Nephron progenitor cell (in vitro differentiated cells): ENCODE measurements around the gene KIF27.
A peak's percentile ranks its signal among the peaks of the same experiment; 100 is the strongest.
"Not testable (repeated sequence)": the region's sequence is repeated elsewhere in the genome, so short reads cannot be mapped to it uniquely, and the experiment has no call there.

Source experiments
- DNase-seq: peaks from one replicate; pipeline ENCODE4 v3.0.0; 2021
- H3K27ac Mint-ChIP-seq: 2 replicates; pipeline ENCODE4 v1.8.0; 2021; ENCODE audit warnings: mild to moderate bottlenecking, moderate library complexity, mixed read lengths
- H3K27me3 Mint-ChIP-seq: 2 replicates; pipeline ENCODE4 v1.8.0; 2021; ENCODE audit warnings: mild to moderate bottlenecking, low read depth, mixed read lengths; ENCODE audit not compliant: poor library complexity
- H3K36me3 Mint-ChIP-seq: 2 replicates; pipeline ENCODE4 v1.8.0; 2021; ENCODE audit warnings: low read depth, mixed read lengths
- H3K4me1 Mint-ChIP-seq: 2 replicates; pipeline ENCODE4 v1.8.0; 2021; ENCODE audit warnings: mixed read lengths
- H3K4me3 Mint-ChIP-seq: 2 replicates; pipeline ENCODE4 v1.8.0; 2021; ENCODE audit warnings: mild to moderate bottlenecking, moderate library complexity, mixed read lengths
- H3K9me3 Mint-ChIP-seq: 2 replicates; pipeline ENCODE4 v1.8.0; 2021; ENCODE audit warnings: mild to moderate bottlenecking, moderate library complexity, mixed read lengths
- TF ChIP-seq, protein P1 (sequence below): fragments of 200-600 bp; sonication (generic); IDR thresholded peaks from 2 replicates; pipeline ENCODE4 v1.5.0; 2021; ENCODE audit warnings: antibody characterized with exemption

Gene KIF27

GRCh38 chr9:83956436-83957247, 35.4 kb upstream of the KIF27 start:
- Mint-ChIP-seq H3K27ac (peak overlapping the region; percentile 74), H3K4me1 (peaks cover 31% of the 10 kb centered on the region), H3K36me3 (peaks cover 5% of the 10 kb centered on the region), H3K4me3 (peak overlapping the region; percentile 86), H3K9me3 (peaks cover 6% of the 10 kb centered on the region), H3K27me3 (peaks cover 5% of the 10 kb centered on the region)
- DNase-seq = peak; percentile 39
- TF ChIP-seq, protein P1, sequence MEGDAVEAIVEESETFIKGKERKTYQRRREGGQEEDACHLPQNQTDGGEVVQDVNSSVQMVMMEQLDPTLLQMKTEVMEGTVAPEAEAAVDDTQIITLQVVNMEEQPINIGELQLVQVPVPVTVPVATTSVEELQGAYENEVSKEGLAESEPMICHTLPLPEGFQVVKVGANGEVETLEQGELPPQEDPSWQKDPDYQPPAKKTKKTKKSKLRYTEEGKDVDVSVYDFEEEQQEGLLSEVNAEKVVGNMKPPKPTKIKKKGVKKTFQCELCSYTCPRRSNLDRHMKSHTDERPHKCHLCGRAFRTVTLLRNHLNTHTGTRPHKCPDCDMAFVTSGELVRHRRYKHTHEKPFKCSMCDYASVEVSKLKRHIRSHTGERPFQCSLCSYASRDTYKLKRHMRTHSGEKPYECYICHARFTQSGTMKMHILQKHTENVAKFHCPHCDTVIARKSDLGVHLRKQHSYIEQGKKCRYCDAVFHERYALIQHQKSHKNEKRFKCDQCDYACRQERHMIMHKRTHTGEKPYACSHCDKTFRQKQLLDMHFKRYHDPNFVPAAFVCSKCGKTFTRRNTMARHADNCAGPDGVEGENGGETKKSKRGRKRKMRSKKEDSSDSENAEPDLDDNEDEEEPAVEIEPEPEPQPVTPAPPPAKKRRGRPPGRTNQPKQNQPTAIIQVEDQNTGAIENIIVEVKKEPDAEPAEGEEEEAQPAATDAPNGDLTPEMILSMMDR = no peak

- Mint-ChIP-seq H3K36me3 (peaks cover 5% of the 10 kb centered on the region), H3K4me3 (peak overlapping the region; percentile 86), H3K27ac (peak overlapping the region; percentile 69), H3K9me3 (peaks cover 6% of the 10 kb centered on the region), H3K4me1 (peaks cover 31% of the 10 kb centered on the region), H3K27me3 (peaks cover 5% of the 10 kb centered on the region)
- TF ChIP-seq, protein P1 = no peak
- no peak for DNase-seq
Observed at GRCh38 chr9:83956086-83956435, 34.8 kb upstream of the KIF27 start.

GRCh38 chr9:83948096-83948495, 26.9 kb upstream of the KIF27 start:
- not testable (repeated sequence) for H3K4me3 Mint-ChIP-seq, H3K4me1 Mint-ChIP-seq, H3K27me3 Mint-ChIP-seq, H3K27ac Mint-ChIP-seq, DNase-seq
- H3K9me3 Mint-ChIP-seq = peaks cover 22% of the 10 kb centered on the region
- peaks cover 47% of the 10 kb centered on the region for H3K36me3 Mint-ChIP-seq

DNA sequence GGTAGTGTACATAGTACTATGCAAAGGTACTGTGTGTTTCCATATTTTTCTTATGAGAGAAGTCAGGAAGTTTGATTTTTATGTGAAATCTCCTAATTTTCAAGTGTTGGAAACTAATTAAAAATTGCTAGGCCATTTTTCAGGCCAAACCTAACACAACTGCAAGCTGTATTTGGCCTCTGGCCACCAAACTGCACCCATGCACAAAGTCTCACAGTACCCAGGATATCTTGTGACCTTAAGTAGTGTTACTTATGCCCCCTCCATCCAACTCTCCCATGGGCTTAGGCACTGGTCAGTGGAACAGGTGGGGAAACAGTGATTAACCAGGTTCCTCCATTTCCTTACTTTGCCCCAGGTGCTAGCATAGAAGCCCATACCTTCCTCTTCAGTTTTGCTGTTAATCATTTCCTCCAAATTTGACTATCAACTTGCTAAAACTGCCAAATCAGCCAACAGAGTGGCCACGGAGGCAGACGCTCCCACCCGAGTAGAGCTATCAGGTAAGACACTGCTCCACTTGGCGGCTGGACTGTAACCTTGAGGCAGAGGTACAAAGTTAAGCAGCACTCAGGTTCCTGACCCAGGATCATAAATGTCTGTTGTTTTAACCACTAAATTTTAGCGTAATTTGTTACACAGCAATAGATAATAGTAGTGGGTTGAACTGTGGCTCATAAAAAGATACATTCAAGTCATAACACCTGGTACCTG, 19.5 kb upstream of the KIF27 start:
- Mint-ChIP-seq H3K9me3 (no peaks in the 10 kb centered on the region), H3K4me3 (no peak overlapping the region), H3K27ac (no peak overlapping the region), H3K36me3 (peaks cover 28% of the 10 kb centered on the region), H3K27me3 (peaks cover 4% of the 10 kb centered on the region), H3K4me1 (peaks cover 18% of the 10 kb centered on the region)
- DNase-seq = no peak
- TF ChIP-seq, protein P1 = no peak

DNA sequence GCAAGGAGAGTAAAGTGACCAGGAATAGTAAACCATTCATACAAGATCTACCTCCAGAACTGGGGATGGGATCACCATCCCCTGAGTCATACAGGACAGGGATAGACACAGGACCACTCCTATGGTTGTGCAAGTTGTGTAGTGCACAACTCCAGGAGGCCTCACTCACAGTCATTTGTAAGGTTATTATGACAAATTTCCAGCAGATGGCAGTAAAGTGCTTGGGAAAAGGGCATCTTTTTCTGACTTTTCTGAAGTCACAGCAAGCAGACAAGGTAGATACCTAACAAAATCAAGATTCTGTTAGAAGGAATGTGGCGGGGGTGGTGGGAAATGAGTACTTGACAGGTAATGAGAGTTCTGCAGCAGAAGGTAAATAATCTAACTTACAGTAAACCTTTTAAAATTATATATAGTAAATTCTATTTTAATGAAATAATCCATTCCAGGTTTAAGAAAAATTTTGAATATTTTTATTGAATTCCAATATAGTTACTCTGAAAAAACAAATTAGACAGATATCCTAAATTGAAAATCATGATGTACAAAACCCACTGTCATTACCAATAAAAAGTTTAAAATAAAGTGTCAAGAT, 16.7 kb upstream of the KIF27 start:
- TF ChIP-seq, protein P1 = peak; percentile 68
- no peaks in the 10 kb centered on the region for H3K9me3 Mint-ChIP-seq
- H3K4me1 Mint-ChIP-seq = peaks cover 32% of the 10 kb centered on the region
- peaks cover 4% of the 10 kb centered on the region for H3K27me3 Mint-ChIP-seq
- no peak overlapping the region for H3K4me3 Mint-ChIP-seq
- peaks cover 7% of the 10 kb centered on the region for H3K36me3 Mint-ChIP-seq
- DNase-seq = peak; percentile 39
- no peak overlapping the region for H3K27ac Mint-ChIP-seq

GRCh38 chr9:83936523-83936922, 15.3 kb upstream of the KIF27 start:
- no peak for DNase-seq
- Mint-ChIP-seq H3K27ac (no peak overlapping the region), H3K4me1 (peaks cover 32% of the 10 kb centered on the region)

More at GRCh38 chr9:83936523-83936922, 15.3 kb upstream of the KIF27 start:
- Mint-ChIP-seq H3K27me3 (no peaks in the 10 kb centered on the region), H3K9me3 (no peaks in the 10 kb centered on the region), H3K4me3 (no peak overlapping the region), H3K36me3 (no peaks in the 10 kb centered on the region)
- TF ChIP-seq, protein P1 = no peak
